Measurements from ENCODE around the gene PLTP.

DNA sequence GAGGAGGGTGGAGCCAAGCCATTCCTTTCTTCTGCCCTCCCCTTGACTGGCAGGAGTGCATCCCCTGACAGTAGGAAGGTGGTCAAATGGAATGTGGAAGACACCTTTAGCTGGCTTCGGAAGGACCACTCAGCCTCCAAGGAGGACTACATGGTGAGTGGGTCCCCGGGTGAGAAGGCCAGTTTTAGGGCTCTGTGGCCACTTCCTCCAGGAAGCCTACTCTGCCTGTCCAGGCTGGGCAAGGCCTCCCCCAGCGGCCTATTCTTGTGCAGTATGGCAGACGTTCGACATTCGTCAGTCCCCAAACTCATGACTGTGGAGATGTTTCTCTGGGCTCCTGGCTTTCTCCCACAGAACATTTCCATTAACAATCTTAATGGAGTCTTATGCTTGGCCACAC is 31.7 kb upstream of the PLTP start:
- no peak for TF ChIP-seq RAD21 (IDR thresholded peaks at IDR 0.05; ENCODE audit: low read depth)
- no peak for TF ChIP-seq EP300 (IDR thresholded peaks at IDR 0.05; ENCODE audit: borderline replicate concordance)
- TF ChIP-seq NFIC (IDR thresholded peaks at IDR 0.05) = no peak
- TF ChIP-seq CEBPB (IDR thresholded peaks at IDR 0.05) = no peak
- no peak for TF ChIP-seq ZBTB7A (IDR thresholded peaks at IDR 0.05; ENCODE audit: low read depth)
